Stimulated activated CD8-positive, alpha-beta memory T cell treated with anti-CD3 and anti-CD28 coated beads, Interleukin-4, amount 100 ng/mL, for 4 hours (primary cell): ENCODE results near the gene TMED9.
"Not testable (repeated sequence)": the region's sequence is repeated elsewhere in the genome, so short reads cannot be mapped to it uniquely, and the experiment has no call there.

Source experiments
- DNase-seq, 2 donors: peaks; one replicate each; pipeline ENCODE4 v3.0.0-alpha.2; 2020; ENCODE audit warnings: low read depth in 2 of 2, low spot score in 1 of 2

TMED9 gene

GRCh38 chr5:177605667-177606066 lies 13.7 kb downstream of the TMED9 start:
- DNase-seq: no peak

- DNase-seq: no peak
Measured at GRCh38 chr5:177606071-177607051, 14.4 kb downstream of the TMED9 start.

- no peak for DNase-seq
Measured at GRCh38 chr5:177607115-177607451, 15.1 kb downstream of the TMED9 start.

GRCh38 chr5:177607452-177608192 lies 15.6 kb downstream of the TMED9 start:
- DNase-seq: peak in 1 of 2 donors; percentile 14

- no peak for DNase-seq
Measured at GRCh38 chr5:177608243-177609075, 16.5 kb downstream of the TMED9 start.

GRCh38 chr5:177609076-177610059 lies 17.4 kb downstream of the TMED9 start:
- DNase-seq: no peak

- no peak for DNase-seq
Measured at GRCh38 chr5:177610131-177610769, 18.2 kb downstream of the TMED9 start.

GRCh38 chr5:177610770-177611445 lies 18.9 kb downstream of the TMED9 start:
- DNase-seq: no peak

- DNase-seq: no peak
Measured at GRCh38 chr5:177611446-177612214, 19.6 kb downstream of the TMED9 start.

GRCh38 chr5:177612215-177612673 lies 20.2 kb downstream of the TMED9 start:
- no peak for DNase-seq

- DNase-seq: no peak
Measured at GRCh38 chr5:177620560-177620959, 28.6 kb downstream of the TMED9 start.

- not testable (repeated sequence) for DNase-seq
Measured at GRCh38 chr5:177624172-177624571, 32.2 kb downstream of the TMED9 start.

- not testable (repeated sequence) for DNase-seq
Measured at GRCh38 chr5:177630186-177630585, 38.2 kb downstream of the TMED9 start.

- DNase-seq: not testable (repeated sequence)
Measured at GRCh38 chr5:177634912-177635311, 42.9 kb downstream of the TMED9 start.

- not testable (repeated sequence) for DNase-seq
Measured at GRCh38 chr5:177645462-177645861, 53.5 kb downstream of the TMED9 start.
